Subcutaneous adipose tissue (tissue), 4 donors: Measurements from ENCODE around the gene ARID5B. TPM values are rescaled to one million over a fixed set of nuclear protein-coding genes. Genes with fewer than 3 reads are reported as not detected.

ENCODE experiments used
- CTCF ChIP-seq: fragments of 450-650 bp; IDR thresholded peaks from one replicate; pipeline ENCODE4 v1.5.1; 2016; ENCODE audit warnings: low read depth, mild to moderate bottlenecking, control low read depth, antibody characterized with exemption, moderate library complexity
- total RNA-seq, 4 donors: library from RNA; depleted of rRNA; stranded (reverse); fragments of >200 nt; gene quantifications; one replicate each; pipeline ENCODE4 v1.1.0, GENCODE V29; 2016

ARID5B gene
- total RNA-seq, 4 donors from 2014 or later = 61.4 to 193 (median 86.2) TPM

- TF ChIP-seq CTCF = no peak
Observed at GRCh38 chr10:61910226-61910805, 8.8 kb downstream of the ARID5B start.

- no peak for TF ChIP-seq CTCF
Observed at GRCh38 chr10:61910894-61911293, 9.4 kb downstream of the ARID5B start.

- no peak for TF ChIP-seq CTCF
Observed at GRCh38 chr10:61911425-61911824, 9.9 kb downstream of the ARID5B start.

- TF ChIP-seq CTCF = no peak
Observed at GRCh38 chr10:61912981-61913380, 11.5 kb downstream of the ARID5B start.

GRCh38 chr10:61918140-61918539 lies 16.6 kb downstream of the ARID5B start:
- no peak for TF ChIP-seq CTCF

- TF ChIP-seq CTCF = no peak
Observed at GRCh38 chr10:61918989-61919388, 17.5 kb downstream of the ARID5B start.

GRCh38 chr10:61919646-61920215 lies 18.2 kb downstream of the ARID5B start:
- TF ChIP-seq CTCF = no peak
